GM10248 (cell line): ENCODE data around the gene JADE2.

ENCODE experiments used
- CTCF ChIA-PET: fragments of 300-600 bp; sonication (Branson Sonifier 250); formaldehyde crosslinking; extraction: SDS; loops from one replicate; lab custom pipeline; 2021; ENCODE audit warnings: antibody characterized with exemption; lab: Yijun Ruan, JAX
- POLR2A ChIA-PET: fragments of 350-650 bp; sonication (Branson Sonifier 250); formaldehyde crosslinking; extraction: SDS; loops from one replicate; lab custom pipeline; 2020; ENCODE audit warnings: antibody characterized with exemption; lab: Yijun Ruan, JAX
- DNase-seq: peaks from one replicate; pipeline ENCODE4 v3.0.0; 2012; ENCODE audit errors: extremely low spot score
- TF ChIP-seq, protein P1 (sequence below): IDR thresholded peaks from 2 replicates; pipeline ENCODE4 v1.5.1; 2012; ENCODE audit warnings: mild to moderate bottlenecking, low read depth; ENCODE audit errors: extremely low read depth, missing control alignments, control extremely low read depth

JADE2 gene

DNA sequence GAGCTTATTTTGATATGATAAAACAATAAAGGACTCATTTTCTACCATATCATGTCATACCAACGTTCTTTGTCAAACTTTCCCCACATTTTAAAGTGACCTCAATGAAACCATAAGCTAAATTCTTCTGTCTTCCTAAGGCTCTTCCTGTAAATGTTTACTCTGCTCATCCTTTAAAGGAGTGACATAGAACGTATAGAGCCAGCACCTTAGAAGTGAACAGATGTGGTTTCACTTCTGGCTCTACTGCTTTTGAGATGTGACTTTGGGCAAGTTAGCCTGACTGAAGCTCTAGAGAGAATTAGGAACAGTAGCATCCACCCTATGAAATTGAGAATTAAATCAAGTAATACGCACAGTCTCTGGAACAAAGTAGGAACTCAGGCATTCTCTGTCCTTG lies 83.1 kb downstream of the JADE2 start:
- CTCF ChIA-PET, result interaction anchor here (0.9 to 2.9 kb wide), 11 partner anchors 9 to 319 kb away, joined by 3 to 17 read pairs (median 3); no protein-coding TSS in a partner anchor
- DNase-seq, result no peak
- POLR2A ChIA-PET, result no interaction called here
- TF ChIP-seq, protein P1, sequence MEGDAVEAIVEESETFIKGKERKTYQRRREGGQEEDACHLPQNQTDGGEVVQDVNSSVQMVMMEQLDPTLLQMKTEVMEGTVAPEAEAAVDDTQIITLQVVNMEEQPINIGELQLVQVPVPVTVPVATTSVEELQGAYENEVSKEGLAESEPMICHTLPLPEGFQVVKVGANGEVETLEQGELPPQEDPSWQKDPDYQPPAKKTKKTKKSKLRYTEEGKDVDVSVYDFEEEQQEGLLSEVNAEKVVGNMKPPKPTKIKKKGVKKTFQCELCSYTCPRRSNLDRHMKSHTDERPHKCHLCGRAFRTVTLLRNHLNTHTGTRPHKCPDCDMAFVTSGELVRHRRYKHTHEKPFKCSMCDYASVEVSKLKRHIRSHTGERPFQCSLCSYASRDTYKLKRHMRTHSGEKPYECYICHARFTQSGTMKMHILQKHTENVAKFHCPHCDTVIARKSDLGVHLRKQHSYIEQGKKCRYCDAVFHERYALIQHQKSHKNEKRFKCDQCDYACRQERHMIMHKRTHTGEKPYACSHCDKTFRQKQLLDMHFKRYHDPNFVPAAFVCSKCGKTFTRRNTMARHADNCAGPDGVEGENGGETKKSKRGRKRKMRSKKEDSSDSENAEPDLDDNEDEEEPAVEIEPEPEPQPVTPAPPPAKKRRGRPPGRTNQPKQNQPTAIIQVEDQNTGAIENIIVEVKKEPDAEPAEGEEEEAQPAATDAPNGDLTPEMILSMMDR, result no peak

DNA sequence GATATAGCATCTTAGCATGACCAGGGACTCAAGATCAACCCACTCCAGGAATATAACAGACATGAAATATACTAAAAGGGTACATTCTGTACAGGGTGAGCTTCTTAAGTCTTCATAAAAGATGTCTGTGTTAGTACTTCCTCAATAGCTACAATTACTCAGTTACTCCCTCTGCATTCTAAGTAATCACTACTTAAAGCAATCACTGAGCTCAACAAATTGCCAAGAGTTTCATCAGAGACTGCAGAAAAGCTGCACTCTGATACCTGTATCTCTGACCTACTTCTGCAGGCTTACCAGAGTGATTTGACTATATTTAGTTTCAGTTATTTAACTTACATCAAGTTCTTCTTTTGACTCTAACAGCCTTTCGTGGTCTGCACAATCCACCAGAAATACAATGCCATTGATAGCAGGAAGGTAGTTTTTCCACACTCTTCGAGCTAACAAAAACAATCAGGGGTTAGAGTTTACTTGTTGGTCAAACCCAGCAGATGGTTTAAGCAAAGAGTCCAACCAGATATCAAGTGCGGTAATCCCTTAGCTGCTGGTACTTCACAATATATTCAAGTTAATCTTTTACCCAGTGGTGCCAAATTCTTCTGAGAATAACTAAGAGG lies 83.9 kb downstream of the JADE2 start:
- TF ChIP-seq, protein P1, result no peak
- POLR2A ChIA-PET, result interaction anchor here (0.5 to 1.1 kb wide), 2 partner anchors 39 to 238 kb away, joined by 3 to 6 read pairs; partner anchors contain the start of gene SEC24A
- CTCF ChIA-PET, result interaction anchor here (0.9 to 2.9 kb wide), 13 partner anchors 9 to 320 kb away, joined by 3 to 17 read pairs (median 3); no protein-coding TSS in a partner anchor
- DNase-seq, result peak; percentile 50

DNA sequence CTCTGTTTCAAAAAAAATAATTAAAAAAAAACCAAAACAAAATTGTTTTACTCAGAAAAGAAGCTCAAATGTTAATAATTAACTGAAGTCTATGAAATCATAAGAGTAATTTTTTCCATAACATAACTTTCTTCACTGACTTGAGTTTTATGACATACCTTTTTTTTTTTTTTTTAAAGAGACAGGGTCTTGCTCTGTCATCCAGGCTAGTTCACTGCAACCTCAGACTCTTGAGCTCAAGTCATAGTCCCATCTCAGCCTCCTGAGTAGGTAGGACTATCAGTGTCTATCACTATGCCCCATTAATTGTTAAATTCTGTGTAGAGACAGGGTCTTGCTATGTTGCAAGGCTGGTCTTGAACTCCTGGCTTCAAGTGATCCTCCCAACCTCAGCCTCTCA lies 85.3 kb downstream of the JADE2 start:
- DNase-seq, result no peak
- TF ChIP-seq, protein P1, result no peak
- CTCF ChIA-PET, result interaction anchor here (0.9 to 1.2 kb wide), 3 partner anchors 15 to 21 kb away, joined by 3 read pairs; no protein-coding TSS in a partner anchor
- POLR2A ChIA-PET, result interaction anchor here (1.1 kb wide), 1 partner anchor 38 kb away, joined by 3 read pairs; the partner anchor contains the start of gene SEC24A

DNA sequence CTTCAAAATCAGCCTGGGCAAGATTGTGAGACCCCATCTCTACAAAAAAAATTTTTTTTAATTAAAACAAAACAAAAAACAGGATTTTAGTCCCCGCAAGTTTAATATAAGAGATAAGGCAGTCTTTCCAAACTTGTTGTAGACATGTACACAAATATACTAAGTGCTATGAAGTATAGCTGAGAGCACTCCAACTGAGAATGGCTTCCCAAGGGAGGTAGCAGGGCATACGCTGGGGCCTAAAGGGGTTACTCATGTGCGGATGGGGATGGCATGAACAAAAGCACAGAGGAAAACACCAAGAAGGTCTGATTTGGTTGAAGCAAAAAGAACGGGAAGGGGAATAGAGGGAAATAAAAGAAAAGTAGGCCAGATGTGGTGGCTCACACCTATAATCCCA lies 86.0 kb downstream of the JADE2 start:
- no peak for DNase-seq
- CTCF ChIA-PET, result no interaction called here
- TF ChIP-seq, protein P1, result no peak
- POLR2A ChIA-PET, result no interaction called here

DNA sequence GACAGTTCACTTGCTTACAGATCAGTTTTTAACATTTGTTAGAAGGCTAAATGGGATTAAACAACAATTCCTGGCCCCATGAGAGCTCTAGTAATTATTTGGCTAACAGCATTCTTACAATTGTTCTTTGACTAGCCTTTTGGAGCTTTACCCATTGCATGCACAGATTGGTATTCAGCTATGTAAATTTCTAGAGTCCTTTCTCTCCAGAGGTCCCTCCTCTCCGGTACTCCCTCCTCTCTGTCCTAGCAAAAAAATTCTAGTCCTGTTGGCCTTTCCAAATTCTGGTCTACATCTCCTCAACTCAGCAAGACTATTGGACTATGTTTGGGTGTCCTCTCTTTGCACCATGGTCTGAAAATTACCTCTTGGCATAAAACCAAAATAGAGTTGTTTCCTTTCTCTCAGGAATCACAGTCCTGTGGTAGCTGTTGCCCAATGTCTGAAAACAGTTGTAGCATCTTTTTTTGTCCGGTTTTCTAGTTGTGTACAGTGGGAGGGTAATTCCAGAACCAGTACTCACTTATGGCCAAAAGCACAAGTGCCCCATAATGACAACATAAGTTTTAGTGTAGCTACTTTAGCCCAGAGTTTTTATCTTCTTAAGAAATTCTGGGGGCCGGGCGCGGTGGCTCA lies 89.1 kb downstream of the JADE2 start:
- POLR2A ChIA-PET, result interaction anchor here (0.6 kb wide), 1 partner anchor 12 kb away, joined by 5 read pairs; no protein-coding TSS in a partner anchor
- no peak for DNase-seq
- TF ChIP-seq, protein P1, result no peak
- CTCF ChIA-PET, result interaction anchor here (1.2 to 1.6 kb wide), 3 partner anchors 16 to 29 kb away, joined by 3 to 4 read pairs (median 3); no protein-coding TSS in a partner anchor

DNA sequence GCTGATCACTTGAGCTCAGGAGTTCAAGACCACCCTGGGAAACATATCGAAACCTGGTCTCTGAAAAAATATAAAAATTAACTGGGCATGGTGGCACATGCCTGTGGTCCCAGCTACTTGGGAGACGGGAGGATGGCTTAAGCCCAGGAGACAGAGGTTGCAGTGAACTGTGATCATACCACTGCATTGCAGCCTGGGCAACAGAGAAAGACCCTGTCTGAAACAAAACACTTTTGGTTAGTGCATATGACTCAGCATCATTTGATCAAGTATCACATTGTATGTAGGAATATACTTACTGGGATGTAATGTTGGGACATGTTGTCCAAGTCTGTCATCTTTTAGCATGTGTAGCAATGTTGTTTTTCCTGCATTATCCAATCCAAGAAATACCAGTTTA lies 95.2 kb downstream of the JADE2 start:
- POLR2A ChIA-PET, result no interaction called here
- DNase-seq, result no peak
- CTCF ChIA-PET, result interaction anchor here (1.0 to 2.0 kb wide), 5 partner anchors 12 to 58 kb away, joined by 3 to 9 read pairs (median 5); no protein-coding TSS in a partner anchor
- TF ChIP-seq, protein P1, result no peak
